Measurements from ENCODE around the gene LHX4.

Gene LHX4

DNA sequence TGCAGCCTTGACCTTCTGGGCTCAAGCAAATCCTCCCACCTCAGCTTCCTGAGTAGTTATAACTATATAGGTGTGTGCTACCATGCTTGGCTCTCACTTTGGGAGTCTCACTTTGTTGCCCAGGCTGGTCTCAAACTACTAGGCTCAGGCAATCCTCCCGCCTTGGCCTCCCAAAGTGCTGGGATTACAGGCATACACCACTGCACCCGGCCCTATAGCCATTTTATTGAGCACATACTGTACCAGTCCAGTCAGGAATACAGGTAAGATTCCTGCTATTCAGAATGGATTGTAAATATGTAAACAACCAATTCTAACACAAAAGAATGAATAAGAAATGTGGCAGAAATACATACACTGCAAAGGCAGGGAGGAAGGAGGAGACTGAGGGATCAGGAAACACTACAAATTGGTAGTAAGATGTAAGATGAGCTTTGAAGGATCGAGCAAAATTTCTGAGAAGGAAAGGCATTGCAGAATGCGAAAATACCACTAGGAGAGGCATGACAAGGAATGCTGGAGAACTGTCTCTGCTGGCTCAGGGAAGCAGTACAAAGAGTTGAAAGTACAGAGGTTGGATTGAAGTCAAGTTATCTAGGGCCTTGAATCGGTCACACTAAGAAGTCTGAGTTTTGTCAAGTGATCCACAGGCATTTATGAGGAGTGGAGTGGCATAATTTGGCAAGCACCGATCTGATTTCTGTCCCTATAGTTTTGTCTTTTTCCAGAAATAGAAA is 60.4 kb downstream of the LHX4 start:
- no peak for DNase-seq (ENCODE audit: low spot score in 2 of 2)
- Histone ChIP-seq H3K27me3 (ENCODE audit: low read depth) (no peaks in the 10 kb centered on the region), H3K4me3 (no peak overlapping the region), H3K4me1 (no peaks in the 10 kb centered on the region), H3K36me3 (replicated peaks) (no peaks in the 10 kb centered on the region), H3K9me3 (no peaks in the 10 kb centered on the region)
- in situ Hi-C loops (cut with MboI; ENCODE audit: low sequenced_read_pairs), result no loop called here

DNA sequence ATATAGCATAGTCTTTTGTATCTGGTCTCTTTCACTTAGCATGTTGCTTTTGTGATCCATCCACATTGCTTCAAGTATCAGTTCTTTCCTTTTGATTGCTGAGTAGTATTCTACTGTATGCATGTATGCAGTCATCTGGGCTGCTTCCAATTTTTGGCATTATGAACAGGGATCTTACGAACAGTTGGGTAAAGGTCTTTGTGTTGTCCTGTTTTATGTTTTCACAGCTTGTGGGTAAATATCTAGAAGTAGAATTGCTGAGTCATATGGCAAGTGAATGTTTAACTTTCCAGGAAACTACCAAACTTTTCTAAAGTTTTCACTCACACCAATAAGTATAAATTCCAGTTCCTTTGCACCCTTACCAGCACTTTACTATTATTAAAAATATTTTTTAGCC is 60.9 kb downstream of the LHX4 start:
- in situ Hi-C loops (cut with MboI; ENCODE audit: low sequenced_read_pairs), result no loop called here
- no peak overlapping the region for H3K4me3 ChIP-seq
- no peaks in the 10 kb centered on the region for H3K27me3 ChIP-seq (ENCODE audit: low read depth)
- no peaks in the 10 kb centered on the region for H3K36me3 ChIP-seq (replicated peaks)
- H3K9me3 ChIP-seq, result no peaks in the 10 kb centered on the region
- DNase-seq (ENCODE audit: low spot score in 2 of 2), result no peak
- no peaks in the 10 kb centered on the region for H3K4me1 ChIP-seq

- no peak overlapping the region for H3K4me3 ChIP-seq
- in situ Hi-C loops (cut with MboI; ENCODE audit: low sequenced_read_pairs), result no loop called here
- H3K27me3 ChIP-seq (ENCODE audit: low read depth), result no peaks in the 10 kb centered on the region
- DNase-seq (ENCODE audit: low spot score in 2 of 2), result no peak
- no peaks in the 10 kb centered on the region for H3K4me1 ChIP-seq
- H3K9me3 ChIP-seq, result no peaks in the 10 kb centered on the region
- no peaks in the 10 kb centered on the region for H3K36me3 ChIP-seq (replicated peaks)
Observed at GRCh38 chr1:180294711-180295110, 64.6 kb downstream of the LHX4 start.

DNA sequence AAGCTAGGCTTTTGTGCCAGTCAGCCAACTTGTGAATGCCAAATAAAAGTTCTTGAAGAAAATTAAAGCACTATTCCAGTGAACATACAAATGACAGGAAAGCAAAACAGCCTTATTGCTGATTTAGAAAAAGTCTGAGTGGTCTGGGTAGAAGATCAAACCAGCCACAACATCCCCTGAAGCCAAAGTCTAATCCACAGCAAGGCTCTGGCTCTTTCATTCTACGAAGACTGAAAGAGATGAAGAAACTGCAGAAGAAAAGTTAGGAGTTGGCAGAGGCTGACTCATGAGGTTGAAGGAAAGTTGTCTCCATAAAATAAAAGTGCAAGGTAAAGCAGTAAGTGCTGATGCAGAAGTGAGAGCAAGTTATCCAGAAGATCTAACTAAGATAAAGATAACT is 65.9 kb downstream of the LHX4 start:
- no peak for DNase-seq (ENCODE audit: low spot score in 2 of 2)
- Histone ChIP-seq H3K9me3 (no peaks in the 10 kb centered on the region), H3K36me3 (replicated peaks) (no peaks in the 10 kb centered on the region), H3K4me1 (no peaks in the 10 kb centered on the region), H3K4me3 (no peak overlapping the region), H3K27me3 (ENCODE audit: low read depth) (no peaks in the 10 kb centered on the region)
- in situ Hi-C loops (cut with MboI; ENCODE audit: low sequenced_read_pairs), result no loop called here

GRCh38 chr1:180299479-180300221 is 69.6 kb downstream of the LHX4 start:
- H3K4me1 ChIP-seq, result no peaks in the 10 kb centered on the region
- in situ Hi-C loops (cut with MboI; ENCODE audit: low sequenced_read_pairs), result no loop called here
- H3K36me3 ChIP-seq (replicated peaks), result peaks cover 4% of the 10 kb centered on the region; the same call in 1 of the 2 replicates
- DNase-seq (ENCODE audit: low spot score in 2 of 2), result no peak
- H3K27me3 ChIP-seq (ENCODE audit: low read depth), result no peaks in the 10 kb centered on the region
- no peaks in the 10 kb centered on the region for H3K9me3 ChIP-seq
- no peak overlapping the region for H3K4me3 ChIP-seq

DNA sequence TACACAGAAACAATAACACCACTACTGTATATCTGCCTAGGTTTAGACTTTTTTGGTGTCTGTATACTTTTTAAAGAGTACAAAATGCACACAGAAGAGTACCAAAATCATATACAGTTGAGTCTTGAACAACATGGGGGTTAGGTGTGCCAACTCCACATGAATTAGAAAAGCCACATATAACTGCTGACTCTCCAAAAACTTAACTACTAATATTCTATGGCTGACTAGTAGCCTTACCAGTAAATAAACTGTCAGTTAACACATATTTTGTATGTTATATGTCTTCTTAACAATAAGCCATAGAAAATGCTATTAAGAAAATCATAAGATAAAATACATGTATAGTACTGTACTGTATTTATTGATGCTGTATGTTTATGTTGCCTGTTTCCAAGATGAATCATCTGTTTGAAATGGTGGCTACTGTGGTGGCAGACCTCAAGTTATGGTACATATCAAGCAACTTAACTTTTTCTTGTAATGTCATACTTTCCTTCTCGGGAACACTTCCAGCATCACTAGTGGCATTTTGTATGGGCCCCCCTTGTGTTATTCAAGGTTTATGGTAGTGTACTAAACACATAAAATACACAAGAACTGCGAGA is 71.2 kb downstream of the LHX4 start:
- H3K9me3 ChIP-seq, result no peaks in the 10 kb centered on the region
- DNase-seq (ENCODE audit: low spot score in 2 of 2), result no peak
- H3K36me3 ChIP-seq (replicated peaks), result peaks cover 4% of the 10 kb centered on the region; the same call in 1 of the 2 replicates
- no peak overlapping the region for H3K4me3 ChIP-seq
- in situ Hi-C loops (cut with MboI; ENCODE audit: low sequenced_read_pairs), result no loop called here
- H3K27me3 ChIP-seq (ENCODE audit: low read depth), result no peaks in the 10 kb centered on the region
- no peaks in the 10 kb centered on the region for H3K4me1 ChIP-seq

- in situ Hi-C loops (cut with MboI; ENCODE audit: low sequenced_read_pairs), result no loop called here
- peaks cover 5% of the 10 kb centered on the region; the same call in 1 of the 2 replicates for H3K4me1 ChIP-seq
- no peak for DNase-seq (ENCODE audit: low spot score in 2 of 2)
Observed at GRCh38 chr1:180309338-180309737, 79.3 kb downstream of the LHX4 start.

GRCh38 chr1:180310095-180310494 is 80.0 kb downstream of the LHX4 start:
- Histone ChIP-seq H3K36me3 (replicated peaks) (0 out of 2 replicates have a peak, but pooled peaks cover 2% of the 10 kb centered on the region), H3K4me3 (no peak overlapping the region), H3K27me3 (ENCODE audit: low read depth) (no peaks in the 10 kb centered on the region), H3K9me3 (no peaks in the 10 kb centered on the region), H3K4me1 (peaks cover 5% of the 10 kb centered on the region; the same call in 1 of the 2 replicates)
- in situ Hi-C loops (cut with MboI; ENCODE audit: low sequenced_read_pairs), result no loop called here
- no peak for DNase-seq (ENCODE audit: low spot score in 2 of 2)

More at GRCh38 chr1:180309338-180309737, 79.3 kb downstream of the LHX4 start:
- H3K36me3 ChIP-seq (replicated peaks), result 0 out of 2 replicates have a peak, but pooled peaks cover 2% of the 10 kb centered on the region
- H3K4me3 ChIP-seq, result no peak overlapping the region
- H3K9me3 ChIP-seq, result no peaks in the 10 kb centered on the region
- H3K27me3 ChIP-seq (ENCODE audit: low read depth), result no peaks in the 10 kb centered on the region

GRCh38 chr1:180311011-180311730 is 81.1 kb downstream of the LHX4 start:
- DNase-seq (ENCODE audit: low spot score in 2 of 2), result no peak
- 0 out of 2 replicates have a peak, but pooled peaks cover 2% of the 10 kb centered on the region for H3K36me3 ChIP-seq (replicated peaks)
- H3K9me3 ChIP-seq, result no peaks in the 10 kb centered on the region
- H3K4me3 ChIP-seq, result no peak overlapping the region
- no peaks in the 10 kb centered on the region for H3K27me3 ChIP-seq (ENCODE audit: low read depth)
- H3K4me1 ChIP-seq, result peaks cover 5% of the 10 kb centered on the region; the same call in 1 of the 2 replicates
- in situ Hi-C loops (cut with MboI; ENCODE audit: low sequenced_read_pairs), result no loop called here

- in situ Hi-C loops (cut with MboI; ENCODE audit: low sequenced_read_pairs), result no loop called here
- Histone ChIP-seq H3K27me3 (ENCODE audit: low read depth) (no peaks in the 10 kb centered on the region), H3K36me3 (replicated peaks) (0 out of 2 replicates have a peak, but pooled peaks cover 2% of the 10 kb centered on the region), H3K4me1 (peaks cover 5% of the 10 kb centered on the region; the same call in 1 of the 2 replicates), H3K4me3 (no peak overlapping the region), H3K9me3 (no peaks in the 10 kb centered on the region)
- no peak for DNase-seq (ENCODE audit: low spot score in 2 of 2)
Observed at GRCh38 chr1:180312926-180313325, 82.9 kb downstream of the LHX4 start.

DNA sequence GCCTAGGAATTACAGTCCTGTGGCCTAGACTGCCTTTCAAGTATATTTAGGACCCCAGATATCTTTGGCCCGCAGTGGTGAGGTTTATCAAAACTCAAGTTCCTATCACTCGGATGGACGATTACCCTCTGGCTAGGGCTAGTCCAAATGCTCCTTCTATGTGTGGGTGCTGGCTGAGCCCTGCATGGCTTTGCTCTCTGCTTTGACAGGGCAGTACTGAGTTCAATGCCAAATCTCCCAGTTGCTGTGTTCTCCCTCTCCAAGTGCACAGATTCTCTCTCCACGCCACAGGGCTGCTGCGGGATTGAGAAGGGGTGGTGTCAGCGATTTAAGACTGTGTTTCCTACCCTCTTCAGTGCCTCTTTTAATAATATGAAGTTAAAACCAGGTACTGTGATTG is 97.0 kb downstream of the LHX4 start:
- Histone ChIP-seq H3K27me3 (ENCODE audit: low read depth) (no peaks in the 10 kb centered on the region; the same call in 1 of the 2 replicates), H3K4me3 (no peak overlapping the region), H3K36me3 (replicated peaks) (no peaks in the 10 kb centered on the region), H3K4me1 (no peaks in the 10 kb centered on the region), H3K9me3 (no peaks in the 10 kb centered on the region)
- DNase-seq (ENCODE audit: low spot score in 2 of 2), result no peak
- in situ Hi-C loops (cut with MboI; ENCODE audit: low sequenced_read_pairs), result no loop called here

Data from HAP-1 (cell line).